Astrocyte (in vitro differentiated cells and primary cell): ENCODE results near the gene EPX.

Experiments used
- EZH2 ChIP-seq: IDR thresholded peaks from 2 replicates; pipeline ENCODE4 v1.6.1; 2012; ENCODE audit warnings: mild to moderate bottlenecking, low read length, inconsistent platforms; ENCODE audit not compliant: insufficient read depth
- TF ChIP-seq, protein P1 (sequence below): IDR thresholded peaks from 2 replicates; pipeline ENCODE4 v1.5.1; 2011; ENCODE audit warnings: low read depth, mild to moderate bottlenecking, inconsistent platforms, low read length, moderate library complexity; ENCODE audit not compliant: insufficient read depth

DNA sequence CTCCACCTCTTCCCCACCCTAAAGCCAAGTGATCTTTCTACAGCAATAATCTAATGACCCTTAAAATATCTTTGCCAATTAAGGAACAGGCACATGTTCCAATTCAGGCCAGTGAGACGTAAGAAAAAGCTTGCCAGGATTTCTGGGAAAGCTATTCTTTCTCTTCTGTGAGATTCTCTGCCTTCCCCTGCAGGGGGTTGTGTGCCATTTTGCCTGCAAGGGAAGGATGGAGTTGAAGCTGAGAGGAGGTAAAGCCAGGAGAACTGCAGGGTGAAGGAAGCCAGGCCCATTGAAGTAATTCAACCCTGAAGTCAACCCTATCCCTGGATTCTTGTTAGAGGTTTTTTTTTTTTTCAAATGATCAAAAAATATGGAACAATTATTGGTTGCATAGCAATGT lies 36.9 kb downstream of the EPX start:
- TF ChIP-seq, protein P1, sequence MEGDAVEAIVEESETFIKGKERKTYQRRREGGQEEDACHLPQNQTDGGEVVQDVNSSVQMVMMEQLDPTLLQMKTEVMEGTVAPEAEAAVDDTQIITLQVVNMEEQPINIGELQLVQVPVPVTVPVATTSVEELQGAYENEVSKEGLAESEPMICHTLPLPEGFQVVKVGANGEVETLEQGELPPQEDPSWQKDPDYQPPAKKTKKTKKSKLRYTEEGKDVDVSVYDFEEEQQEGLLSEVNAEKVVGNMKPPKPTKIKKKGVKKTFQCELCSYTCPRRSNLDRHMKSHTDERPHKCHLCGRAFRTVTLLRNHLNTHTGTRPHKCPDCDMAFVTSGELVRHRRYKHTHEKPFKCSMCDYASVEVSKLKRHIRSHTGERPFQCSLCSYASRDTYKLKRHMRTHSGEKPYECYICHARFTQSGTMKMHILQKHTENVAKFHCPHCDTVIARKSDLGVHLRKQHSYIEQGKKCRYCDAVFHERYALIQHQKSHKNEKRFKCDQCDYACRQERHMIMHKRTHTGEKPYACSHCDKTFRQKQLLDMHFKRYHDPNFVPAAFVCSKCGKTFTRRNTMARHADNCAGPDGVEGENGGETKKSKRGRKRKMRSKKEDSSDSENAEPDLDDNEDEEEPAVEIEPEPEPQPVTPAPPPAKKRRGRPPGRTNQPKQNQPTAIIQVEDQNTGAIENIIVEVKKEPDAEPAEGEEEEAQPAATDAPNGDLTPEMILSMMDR = no peak
- no peak for TF ChIP-seq EZH2
